Activated CD4-positive, alpha-beta T cell treated with anti-CD3 and anti-CD28 coated beads, Interleukin-2, amount 50 U/mL, for 4 hours (primary cell): ENCODE data around the gene DENND2A.
A peak's percentile ranks its signal among the peaks of the same experiment; 100 is the strongest.
"Not testable (repeated sequence)": the region's sequence is repeated elsewhere in the genome, so short reads cannot be mapped to it uniquely, and the experiment has no call there.

Experiments
- DNase-seq, 2 experiments: peaks; one replicate each; pipeline ENCODE4 v3.0.0-alpha.2; 2020

The DENND2A gene

GRCh38 chr7:140640727-140641523, at the start of gene DENND2A:
TSS of gene DENND2A (minus strand) at chr7:140640813. CDS start at chr7:140602397, 38,416 bp downstream.
- no peak for DNase-seq

GRCh38 chr7:140689199-140690152, 48.9 kb upstream of the DENND2A start:
- DNase-seq = no peak

GRCh38 chr7:140688341-140688740, 47.7 kb upstream of the DENND2A start:
- DNase-seq = no peak

GRCh38 chr7:140686921-140687320, 46.3 kb upstream of the DENND2A start:
- no peak for DNase-seq

GRCh38 chr7:140685407-140686087, 44.9 kb upstream of the DENND2A start:
- DNase-seq = no peak

GRCh38 chr7:140684066-140684950, 43.7 kb upstream of the DENND2A start:
- no peak for DNase-seq

GRCh38 chr7:140683657-140684056, 43.0 kb upstream of the DENND2A start:
- no peak for DNase-seq

GRCh38 chr7:140681766-140682165, 41.2 kb upstream of the DENND2A start:
- DNase-seq = no peak

GRCh38 chr7:140680886-140681285, 40.3 kb upstream of the DENND2A start:
- DNase-seq = no peak

GRCh38 chr7:140679186-140679585, 38.6 kb upstream of the DENND2A start:
- no peak for DNase-seq

- no peak for DNase-seq
These were observed 38.2 kb upstream of the DENND2A start for GRCh38 chr7:140678816-140679130.

- DNase-seq = no peak
These were observed 37.6 kb upstream of the DENND2A start for GRCh38 chr7:140678081-140678815.

GRCh38 chr7:140677496-140677895, 36.9 kb upstream of the DENND2A start:
- no peak for DNase-seq

- DNase-seq = not testable (repeated sequence)
These were observed 36.3 kb upstream of the DENND2A start for GRCh38 chr7:140676956-140677355.

- DNase-seq = no peak
These were observed 35.7 kb upstream of the DENND2A start for GRCh38 chr7:140676306-140676705.

- no peak for DNase-seq
These were observed 35.1 kb upstream of the DENND2A start for GRCh38 chr7:140675726-140676125.

- DNase-seq = no peak
These were observed 34.5 kb upstream of the DENND2A start for GRCh38 chr7:140674899-140675701.

- DNase-seq = no peak
These were observed 33.8 kb upstream of the DENND2A start for GRCh38 chr7:140674356-140674800.

- no peak for DNase-seq
These were observed 33.2 kb upstream of the DENND2A start for GRCh38 chr7:140673774-140674155.

- peak; percentile 56 to 58 for DNase-seq
These were observed 32.6 kb upstream of the DENND2A start for GRCh38 chr7:140673063-140673773.
